Sciatic nerve (tissue), 2 donors: ENCODE results near the gene DEXI. TPM values are rescaled to one million over a fixed set of nuclear protein-coding genes. Genes with fewer than 3 reads are reported as not detected.

Experiments used
- ATAC-seq: fragments of 200-7000 bp; cut with Tn5 transposase; one replicate; pipeline ENCODE4 v1.9.1; 2020; ENCODE audit warnings: mild to moderate bottlenecking, moderate library complexity
- DNase-seq: peaks from one replicate; pipeline ENCODE4 v3.0.0-alpha.2; 2020; ENCODE audit warnings: low spot score
- intact Hi-C: fragments of 100-400 bp; cut with DNase I; formaldehyde crosslinking; loops from one replicate; pipeline ENCODE4 v1.14.2; 2022
- total RNA-seq: library from RNA; stranded (reverse); fragmentation: NEBNext Ultra II Directional; extraction: Animal tissue kit (Norgen Biotek cat#: 25700); gene quantifications from one replicate; pipeline ENCODE4 v1.2.1, GENCODE V29; 2021
- donor health status: DM: no; HTN: no; CAD: no.
- donor health status: DM: no; HTN: no; CAD: no.

The DEXI gene
- total RNA-seq, 1 donor from 2014 or later = 31.7 TPM

DNA sequence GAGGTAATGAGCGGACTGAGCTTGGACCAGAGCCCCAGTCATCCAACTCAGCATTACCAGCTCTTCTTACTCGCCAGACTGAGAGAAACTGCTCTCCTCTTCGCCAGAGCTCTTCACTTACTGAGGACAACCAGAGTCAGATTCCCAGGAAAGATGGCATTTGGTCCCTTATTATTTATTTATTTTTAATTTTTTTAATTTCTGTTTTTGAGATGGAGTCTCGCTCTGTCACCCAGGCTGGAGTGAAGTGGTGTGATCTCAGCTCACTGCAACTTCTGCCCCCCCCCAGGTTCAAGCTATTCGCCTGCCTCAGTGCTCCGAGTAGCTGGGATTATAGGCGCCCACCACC lies 23.3 kb downstream of the DEXI start:
- intact Hi-C loops = loop anchor here (5.0 kb wide), 1 partner anchor 407 kb away; no protein-coding TSS in a partner anchor
- ATAC-seq (no peak), DNase-seq (no peak)

DNA sequence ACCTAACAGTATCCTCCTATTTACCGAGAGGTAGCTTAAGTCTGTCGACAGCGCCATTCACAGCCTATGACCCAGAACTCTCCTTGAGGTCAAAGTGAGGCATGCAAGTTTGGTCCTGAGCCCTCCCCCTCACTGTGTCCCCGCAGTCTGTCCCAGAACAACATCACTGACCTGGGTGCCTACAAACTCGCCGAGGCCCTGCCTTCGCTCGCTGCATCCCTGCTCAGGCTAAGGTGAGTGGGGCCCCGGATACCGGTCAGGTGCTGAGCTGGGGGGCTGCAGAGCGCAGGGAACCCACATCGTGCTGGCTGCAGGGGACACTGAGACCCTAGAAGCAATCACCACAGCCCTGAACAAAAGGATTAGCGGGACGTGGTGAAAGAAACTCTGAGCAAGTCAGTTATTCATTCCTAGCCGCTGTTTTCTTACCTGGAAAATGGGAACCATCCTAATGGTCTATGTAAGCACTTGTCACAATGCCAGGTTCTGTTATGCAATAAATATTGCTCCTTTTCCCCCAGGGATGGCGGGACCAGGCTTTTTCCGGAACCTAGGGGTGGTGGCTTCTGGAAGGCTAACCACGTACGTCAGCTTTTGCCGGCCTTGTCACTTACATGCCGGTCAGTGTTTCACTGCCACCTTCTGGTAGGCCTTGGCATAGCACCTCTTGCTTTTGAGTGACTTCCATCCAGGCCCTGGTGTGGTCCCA lies 23.8 kb downstream of the DEXI start:
- intact Hi-C loops = loop anchor here (5.0 kb wide), 1 partner anchor 406 kb away; no protein-coding TSS in a partner anchor
- peak; percentile 93 for ATAC-seq
- peak; percentile 97 for DNase-seq

DNA sequence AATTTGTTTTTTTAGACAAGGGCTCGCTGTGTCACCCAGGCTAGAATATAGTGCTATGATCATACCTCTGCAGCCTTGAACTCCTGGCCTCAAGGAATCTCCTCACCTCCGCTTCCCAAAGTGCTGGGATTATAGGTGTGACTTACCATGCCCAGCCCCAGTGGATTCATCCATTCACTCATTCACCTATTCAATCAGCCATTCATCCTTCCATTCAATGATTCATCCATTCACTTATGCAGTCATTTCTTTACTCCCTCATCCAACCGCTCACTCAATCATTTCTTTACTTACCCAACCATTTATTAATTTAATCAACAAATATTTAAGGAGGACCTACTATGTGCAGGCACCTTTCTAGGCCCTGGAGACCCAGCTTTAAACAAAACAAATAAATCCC lies 25.7 kb downstream of the DEXI start:
- intact Hi-C loops = loop anchor here (5.0 kb wide), 1 partner anchor 404 kb away; no protein-coding TSS in a partner anchor
- DNase-seq (no peak), ATAC-seq (no peak)

DNA sequence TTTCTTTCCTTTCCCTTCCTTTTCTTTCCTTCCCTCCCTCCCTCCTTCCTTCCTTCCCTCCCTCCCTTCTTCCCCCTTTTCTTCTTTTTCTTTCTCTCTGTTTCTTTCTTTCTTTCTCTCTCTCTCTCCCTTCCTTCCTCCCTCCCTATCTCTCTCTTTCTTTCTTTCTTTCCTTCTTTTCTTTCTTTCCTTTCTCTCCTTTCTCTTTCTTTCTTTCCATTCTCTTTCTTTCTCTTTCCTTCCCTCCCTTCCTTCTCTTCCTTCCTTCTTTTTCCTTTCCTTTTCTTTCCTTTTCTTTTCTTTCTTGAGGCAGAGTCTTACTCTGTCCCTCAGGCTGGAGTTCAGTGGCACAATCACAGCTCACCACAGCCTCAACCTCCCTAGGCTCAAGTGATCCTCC lies 31.0 kb downstream of the DEXI start:
- intact Hi-C loops = no loop called here
- ATAC-seq = no peak
- DNase-seq = no peak

DNA sequence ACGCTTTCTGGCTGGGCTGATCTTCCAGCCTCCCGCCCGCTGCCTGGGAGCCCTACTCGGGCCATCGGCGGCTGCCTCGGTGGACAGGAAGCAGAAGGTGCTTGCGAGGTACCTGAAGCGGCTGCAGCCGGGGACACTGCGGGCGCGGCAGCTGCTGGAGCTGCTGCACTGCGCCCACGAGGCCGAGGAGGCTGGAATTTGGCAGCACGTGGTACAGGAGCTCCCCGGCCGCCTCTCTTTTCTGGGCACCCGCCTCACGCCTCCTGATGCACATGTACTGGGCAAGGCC lies 34.6 kb downstream of the DEXI start:
- ATAC-seq (no peak), DNase-seq (no peak)
- intact Hi-C loops = no loop called here

DNA sequence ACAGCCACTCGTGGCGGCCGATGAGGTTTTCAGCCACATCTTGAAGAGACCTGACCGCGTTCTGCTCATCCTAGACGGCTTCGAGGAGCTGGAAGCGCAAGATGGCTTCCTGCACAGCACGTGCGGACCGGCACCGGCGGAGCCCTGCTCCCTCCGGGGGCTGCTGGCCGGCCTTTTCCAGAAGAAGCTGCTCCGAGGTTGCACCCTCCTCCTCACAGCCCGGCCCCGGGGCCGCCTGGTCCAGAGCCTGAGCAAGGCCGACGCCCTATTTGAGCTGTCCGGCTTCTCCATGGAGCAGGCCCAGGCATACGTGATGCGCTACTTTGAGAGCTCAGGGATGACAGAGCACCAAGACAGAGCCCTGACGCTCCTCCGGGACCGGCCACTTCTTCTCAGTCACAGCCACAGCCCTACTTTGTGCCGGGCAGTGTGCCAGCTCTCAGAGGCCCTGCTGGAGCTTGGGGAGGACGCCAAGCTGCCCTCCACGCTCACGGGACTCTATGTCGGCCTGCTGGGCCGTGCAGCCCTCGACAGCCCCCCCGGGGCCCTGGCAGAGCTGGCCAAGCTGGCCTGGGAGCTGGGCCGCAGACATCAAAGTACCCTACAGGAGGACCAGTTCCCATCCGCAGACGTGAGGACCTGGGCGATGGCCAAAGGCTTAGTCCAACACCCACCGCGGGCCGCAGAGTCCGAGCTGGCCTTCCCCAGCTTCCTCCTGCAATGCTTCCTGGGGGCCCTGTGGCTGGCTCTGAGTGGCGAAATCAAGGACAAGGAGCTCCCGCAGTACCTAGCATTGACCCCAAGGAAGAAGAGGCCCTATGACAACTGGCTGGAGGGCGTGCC lies 35.1 kb downstream of the DEXI start:
- ATAC-seq (no peak), DNase-seq (no peak)
- intact Hi-C loops = no loop called here

DNA sequence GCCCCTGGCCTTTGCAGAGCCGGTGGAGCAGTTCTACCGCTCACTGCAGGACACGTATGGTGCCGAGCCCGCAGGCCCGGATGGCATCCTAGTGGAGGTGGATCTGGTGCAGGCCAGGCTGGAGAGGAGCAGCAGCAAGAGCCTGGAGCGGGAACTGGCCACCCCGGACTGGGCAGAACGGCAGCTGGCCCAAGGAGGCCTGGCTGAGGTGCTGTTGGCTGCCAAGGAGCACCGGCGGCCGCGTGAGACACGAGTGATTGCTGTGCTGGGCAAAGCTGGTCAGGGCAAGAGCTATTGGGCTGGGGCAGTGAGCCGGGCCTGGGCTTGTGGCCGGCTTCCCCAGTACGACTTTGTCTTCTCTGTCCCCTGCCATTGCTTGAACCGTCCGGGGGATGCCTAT lies 35.8 kb downstream of the DEXI start:
- no peak for DNase-seq
- ATAC-seq = no peak
- intact Hi-C loops = no loop called here

DNA sequence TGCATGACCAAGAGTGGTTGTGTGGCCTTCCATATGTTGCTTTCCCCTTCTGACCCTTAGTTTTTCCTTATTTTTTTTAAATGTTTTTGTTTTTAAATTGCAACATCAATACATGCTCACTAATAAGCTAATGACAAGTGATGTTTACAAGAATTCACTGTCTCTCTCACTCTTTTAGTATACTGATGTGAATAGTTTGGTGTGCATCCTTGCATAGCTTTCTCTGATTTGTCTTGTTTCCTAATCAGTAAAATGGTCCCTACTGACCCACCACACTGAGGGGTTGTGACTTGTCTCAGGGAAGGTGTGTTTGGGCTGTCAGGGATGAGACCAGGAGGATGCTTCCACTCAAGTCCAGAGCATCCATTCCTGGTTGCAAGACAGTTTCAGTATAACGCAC lies 39.3 kb downstream of the DEXI start:
- intact Hi-C loops = no loop called here
- no peak for ATAC-seq
- no peak for DNase-seq

DNA sequence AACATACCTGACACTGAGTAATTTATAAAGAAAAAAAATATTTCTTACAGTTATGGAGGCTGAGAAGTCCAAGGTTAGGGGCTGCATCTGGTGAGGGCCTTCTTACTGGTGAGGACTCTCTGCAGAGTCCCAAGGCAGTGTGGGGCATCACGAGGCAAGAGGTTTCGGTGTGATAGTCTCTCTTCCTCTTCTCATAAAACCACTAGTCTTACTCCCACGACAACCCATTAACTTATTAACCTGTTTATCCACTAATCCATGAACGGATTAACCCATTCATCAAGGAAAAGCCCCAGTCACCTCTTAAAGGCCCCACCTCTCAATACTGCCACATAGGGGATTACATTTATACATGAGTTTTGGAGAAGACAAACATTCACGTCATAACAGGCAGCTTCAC lies 45.1 kb downstream of the DEXI start:
- DNase-seq (no peak), ATAC-seq (no peak)
- intact Hi-C loops = no loop called here

DNA sequence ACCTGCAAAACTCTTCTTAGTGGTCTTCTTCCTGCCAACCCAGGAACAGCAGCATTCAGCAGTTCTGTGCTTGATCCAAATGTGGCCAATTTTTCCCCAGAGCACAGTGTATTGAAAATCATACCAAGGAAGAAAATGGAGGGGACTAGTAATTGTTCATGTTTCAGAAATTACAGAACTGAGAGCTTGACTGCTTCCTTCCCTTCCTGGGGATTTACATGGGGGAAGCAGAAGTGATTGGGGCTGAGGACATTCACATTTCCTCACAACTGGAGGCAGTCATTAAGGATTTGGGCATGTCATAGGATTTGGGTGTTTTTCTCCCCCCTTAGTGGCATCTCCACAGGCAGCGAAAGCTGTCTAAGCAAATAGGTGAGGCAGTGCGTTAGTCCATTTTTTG lies 45.5 kb downstream of the DEXI start:
- peak; percentile 51 for ATAC-seq
- no peak for DNase-seq
- intact Hi-C loops = no loop called here

DNA sequence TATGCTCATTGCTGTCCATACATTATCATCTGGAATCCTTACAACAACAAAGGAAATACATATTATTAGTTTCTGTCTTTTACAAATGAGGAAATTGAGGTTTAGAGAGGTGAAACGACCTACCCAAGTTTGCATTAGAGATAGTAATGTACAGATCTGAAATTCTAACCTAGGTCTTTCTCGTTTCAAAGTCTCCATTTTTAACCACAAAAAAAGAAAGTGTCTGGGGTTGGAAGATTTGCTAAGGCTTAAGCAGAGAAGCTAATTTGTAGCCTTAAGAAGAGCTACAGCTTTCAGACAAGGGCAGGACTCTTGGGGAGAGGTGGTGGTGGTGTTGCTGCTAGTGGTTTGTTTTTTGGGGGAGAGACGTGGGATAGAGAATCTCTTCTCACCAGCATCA lies 46.1 kb downstream of the DEXI start:
- intact Hi-C loops = no loop called here
- DNase-seq (no peak), ATAC-seq (no peak)

DNA sequence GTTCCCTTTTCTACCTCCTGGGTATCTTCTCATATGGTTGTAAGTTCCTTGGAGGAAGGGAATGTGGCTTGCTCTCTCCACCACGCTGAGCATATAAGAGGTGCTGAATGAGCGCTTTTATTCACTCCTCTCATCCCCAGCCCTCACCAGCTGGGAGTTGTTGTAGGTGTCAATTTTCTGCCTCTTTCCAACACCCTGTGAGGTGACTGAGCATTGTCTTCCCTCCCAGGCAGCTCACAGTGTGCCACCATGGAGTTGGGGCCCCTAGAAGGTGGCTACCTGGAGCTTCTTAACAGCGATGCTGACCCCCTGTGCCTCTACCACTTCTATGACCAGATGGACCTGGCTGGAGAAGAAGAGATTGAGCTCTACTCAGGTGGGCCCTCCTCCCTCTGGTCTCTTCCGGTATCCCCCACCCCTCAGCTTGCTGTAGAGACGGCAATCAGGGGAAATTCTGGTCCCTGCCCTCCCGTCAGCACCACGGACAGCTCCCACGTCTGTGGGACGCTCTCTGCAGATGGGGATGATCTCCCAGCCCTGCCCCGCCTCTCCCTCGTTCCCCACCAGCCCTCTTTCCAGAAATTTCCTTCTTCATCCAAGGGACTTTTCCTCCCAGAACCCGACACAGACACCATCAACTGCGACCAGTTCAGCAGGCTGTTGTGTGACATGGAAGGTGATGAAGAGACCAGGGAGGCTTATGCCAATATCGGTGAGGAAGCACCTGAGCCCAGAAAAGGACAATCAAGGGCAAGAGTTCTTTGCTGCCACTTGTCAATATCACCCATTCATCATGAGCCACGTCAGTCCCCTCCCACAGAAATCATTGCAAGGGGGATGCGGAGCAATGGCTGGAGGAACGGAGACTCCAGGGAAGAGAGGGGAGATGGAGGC lies 47.0 kb downstream of the DEXI start:
- intact Hi-C loops = no loop called here
- DNase-seq (peak; percentile 68), ATAC-seq (peak; percentile 44)

DNA sequence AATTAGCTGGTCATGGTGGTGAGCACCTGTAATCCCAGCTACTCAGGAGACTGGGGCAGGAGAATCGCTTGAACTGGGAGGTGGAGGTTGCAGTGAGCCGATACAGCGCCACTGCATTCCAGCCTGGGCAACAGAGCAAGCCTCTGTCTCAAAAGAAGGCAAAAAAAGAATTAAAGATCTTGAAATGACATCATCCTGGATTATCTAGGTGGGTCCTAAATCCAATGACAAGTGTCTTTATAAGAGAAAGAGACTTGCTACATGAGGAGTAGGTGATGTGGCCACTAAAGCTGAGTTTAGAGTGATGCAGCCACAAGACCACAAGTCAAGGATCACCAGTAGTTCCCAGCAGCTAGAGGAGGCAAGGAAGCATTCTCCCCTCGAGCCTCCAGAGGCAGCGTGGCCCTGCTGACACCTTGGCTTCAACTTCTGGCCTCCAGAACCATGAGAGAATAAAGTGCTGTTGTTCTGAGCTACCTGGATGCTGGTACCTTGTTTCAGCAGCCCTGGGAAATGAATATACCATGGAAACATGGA lies 49.4 kb downstream of the DEXI start:
- intact Hi-C loops = no loop called here
- ATAC-seq = no peak
- no peak for DNase-seq

DNA sequence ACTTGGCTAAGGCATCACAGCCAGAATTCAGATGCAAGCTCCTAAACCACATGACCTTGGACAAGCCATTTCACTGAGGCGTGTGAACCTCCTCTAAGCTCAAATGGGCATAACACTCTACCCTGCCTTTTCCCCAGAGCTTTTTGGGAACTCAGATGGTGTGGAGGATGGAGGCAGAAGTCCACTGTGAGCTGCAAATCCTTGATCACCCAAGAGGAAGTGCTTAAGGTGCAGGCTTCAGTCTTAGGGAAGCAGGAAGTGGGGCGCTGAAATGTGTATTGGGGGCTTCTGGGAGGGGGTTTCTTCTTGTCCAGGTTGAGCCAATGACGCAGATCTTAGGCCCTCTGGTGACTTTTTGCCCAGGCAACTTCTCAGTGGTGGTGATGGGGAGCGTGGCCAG lies 52.4 kb downstream of the DEXI start:
- intact Hi-C loops = no loop called here
- DNase-seq (no peak), ATAC-seq (no peak)

DNA sequence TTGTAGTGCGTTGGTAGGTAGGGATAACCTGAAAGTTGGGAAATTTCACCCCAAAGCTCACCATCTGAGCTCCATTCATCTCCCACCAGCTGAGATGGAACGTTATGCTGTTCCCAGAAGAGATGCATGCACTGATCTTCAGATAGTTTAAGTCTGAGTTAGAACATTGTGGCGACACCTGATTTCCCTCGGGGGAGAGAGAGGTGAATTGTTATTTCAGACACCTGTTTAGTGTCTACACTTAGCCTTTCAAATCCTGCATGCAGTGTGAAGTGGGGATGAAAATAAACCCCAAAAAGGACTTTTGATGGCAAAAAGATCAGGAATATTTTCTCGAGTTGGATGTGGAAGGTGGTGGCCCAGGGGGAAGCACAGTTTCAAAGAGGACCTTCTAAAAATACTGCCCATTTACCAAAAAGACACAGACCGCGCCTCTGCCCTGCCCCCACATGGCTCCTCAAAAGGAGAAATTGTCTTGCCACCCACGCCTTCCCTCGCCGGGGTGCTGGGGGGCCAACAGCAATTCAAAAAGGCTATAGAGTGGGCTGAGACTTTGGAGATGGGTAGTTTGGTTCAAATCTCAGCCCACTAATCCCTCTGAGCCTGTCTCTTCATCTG lies 53.8 kb downstream of the DEXI start:
- no peak for DNase-seq
- ATAC-seq = peak; percentile 40
- intact Hi-C loops = no loop called here

DNA sequence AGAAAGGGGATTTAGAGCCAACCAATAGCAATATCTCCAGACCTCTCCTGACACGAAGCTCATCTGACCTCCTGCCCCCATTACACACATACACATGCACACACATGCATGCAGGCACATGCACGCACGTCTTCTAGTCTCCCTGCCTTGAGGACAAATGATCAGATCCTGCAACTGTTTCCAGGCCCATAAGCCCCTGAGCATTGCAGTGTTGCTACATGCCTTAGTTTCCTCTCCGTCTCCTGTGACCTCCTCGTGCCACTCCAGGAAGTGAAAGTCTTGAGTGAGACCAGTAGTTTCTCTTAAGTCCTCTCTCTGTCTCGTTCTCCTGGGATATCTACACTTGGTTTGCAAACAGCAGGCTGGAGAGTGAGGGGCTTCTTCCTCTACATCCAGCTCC lies 57.0 kb downstream of the DEXI start:
- intact Hi-C loops = no loop called here
- DNase-seq = no peak
- peak; percentile 54 for ATAC-seq

DNA sequence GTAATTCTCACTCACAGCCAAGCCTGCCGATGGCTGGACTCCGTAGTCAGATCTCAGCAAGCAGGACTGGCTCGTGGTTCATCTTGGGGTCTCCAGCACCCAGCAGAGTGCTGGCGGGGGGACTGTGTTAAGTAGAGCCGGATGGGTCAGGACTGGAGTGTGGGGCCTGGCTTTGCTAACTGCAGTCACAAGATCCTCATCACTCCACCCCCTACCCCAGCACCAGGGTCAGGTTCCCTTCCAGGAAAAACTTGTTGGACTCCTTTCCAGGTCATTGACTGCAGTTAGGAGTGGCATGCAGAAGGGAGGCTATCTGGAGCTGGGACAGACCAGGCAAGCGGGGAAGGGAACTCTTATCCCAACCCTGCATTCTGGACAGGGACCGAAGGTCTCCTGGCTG lies 59.3 kb downstream of the DEXI start:
- DNase-seq (no peak), ATAC-seq (no peak)
- intact Hi-C loops = no loop called here

DNA sequence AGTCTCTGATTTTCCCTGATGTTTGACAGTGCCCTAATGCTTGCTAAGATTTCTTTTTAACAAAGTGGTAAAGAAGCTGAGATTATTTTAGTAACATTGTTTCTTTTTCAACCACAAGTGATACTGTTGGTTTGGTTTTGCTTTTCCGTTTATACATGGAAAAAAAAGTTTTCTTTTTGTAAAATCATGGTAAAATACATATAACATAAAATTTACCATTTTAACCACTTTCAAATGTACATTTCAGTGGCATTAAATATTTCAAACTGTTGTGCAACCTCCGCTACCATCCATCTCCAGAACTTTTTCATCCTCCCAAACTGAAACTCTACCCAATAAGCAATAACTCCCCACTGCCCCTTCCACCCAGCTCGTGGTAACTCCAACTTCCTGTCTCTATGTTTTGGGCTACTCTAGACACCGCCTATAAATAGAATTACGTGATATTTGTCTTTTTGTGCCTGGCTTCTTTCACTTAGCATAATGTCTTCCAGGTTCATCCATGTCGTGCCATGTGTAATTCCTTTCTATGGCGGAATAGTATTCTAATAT lies 60.7 kb downstream of the DEXI start:
- DNase-seq = no peak
- intact Hi-C loops = no loop called here
- no peak for ATAC-seq
